ENCODE results near the gene TMCO4.
A peak's percentile ranks its signal among the peaks of the same experiment; 100 is the strongest.

TMCO4 gene

GRCh38 chr1:19682257-19682656, 117.5 kb downstream of the TMCO4 start:
- Histone ChIP-seq H3K27ac (ENCODE audit: extremely low read depth, low read depth, low read length) (no peak overlapping the region), H3K4me3 (ENCODE audit: low read depth, low read length) (no peak overlapping the region), H3K36me3 (ENCODE audit: control insufficient read depth in 2 of 2, insufficient read depth in 1 of 2, low read length in 2 of 2) (no peaks in the 10 kb centered on the region), H3K9me3 (ENCODE audit: control insufficient read depth, insufficient read depth, low read depth, low read length) (no peaks in the 10 kb centered on the region), H3K4me1 (ENCODE audit: control insufficient read depth, insufficient read depth, low read length) (no peaks in the 10 kb centered on the region)
- no peak for TF ChIP-seq YY1 (tag by site-specific recombination; IDR thresholded peaks at IDR 0.05)
- TF ChIP-seq PRDM2 (tag by site-specific recombination; IDR thresholded peaks at IDR 0.05; ENCODE audit: borderline replicate concordance): no peak
- no peak for TF ChIP-seq MZF1 (tag by site-specific recombination; IDR thresholded peaks at IDR 0.05; ENCODE audit: borderline replicate concordance)
- TF ChIP-seq ZNF529 (tag by site-specific recombination; IDR thresholded peaks at IDR 0.05; ENCODE audit: insufficient replicate concordance): no peak
- POLR2A ChIA-PET: no interaction called here
- CTCF ChIA-PET: interaction anchor here (0.9 to 2.7 kb wide), 2 partner anchors 20 to 22 kb away, joined by 5 to 12 read pairs; no protein-coding TSS in a partner anchor

GRCh38 chr1:19680644-19681043, 119.1 kb downstream of the TMCO4 start:
- H3K27ac ChIP-seq (ENCODE audit: extremely low read depth, low read depth, low read length): no peak overlapping the region
- POLR2A ChIA-PET: no interaction called here
- no peak for TF ChIP-seq ZNF211 (tag by site-specific recombination; IDR thresholded peaks at IDR 0.05; ENCODE audit: low read depth)
- TF ChIP-seq ZNF426 (tag by site-specific recombination; IDR thresholded peaks at IDR 0.05): no peak
- TF ChIP-seq ZNF202 (tag by site-specific recombination; IDR thresholded peaks at IDR 0.05; ENCODE audit: borderline replicate concordance): no peak
- TF ChIP-seq ZNF223 (tag by site-specific recombination; IDR thresholded peaks at IDR 0.05): no peak
- no peak for TF ChIP-seq ZNF600 (tag by site-specific recombination; IDR thresholded peaks at IDR 0.05)
- TF ChIP-seq ZNF138 (tag by site-specific recombination; IDR thresholded peaks at IDR 0.05; ENCODE audit: borderline replicate concordance): no peak
- TF ChIP-seq ZNF311 (tag by site-specific recombination; IDR thresholded peaks at IDR 0.05; ENCODE audit: borderline replicate concordance): no peak
- peak; percentile 60; the same call in 1 of the 2 replicates for TF ChIP-seq REST (tag by site-specific recombination; IDR thresholded peaks at IDR 0.05)
- CTCF ChIA-PET: interaction anchor here (0.7 to 2.7 kb wide), 3 partner anchors 15 to 24 kb away, joined by 6 to 14 read pairs (median 12); no protein-coding TSS in a partner anchor
- no peak overlapping the region for H3K4me3 ChIP-seq (ENCODE audit: low read depth, low read length)
- no peaks in the 10 kb centered on the region for H3K9me3 ChIP-seq (ENCODE audit: control insufficient read depth, insufficient read depth, low read depth, low read length)
- H3K4me1 ChIP-seq (ENCODE audit: control insufficient read depth, insufficient read depth, low read length): no peaks in the 10 kb centered on the region
- no peaks in the 10 kb centered on the region for H3K36me3 ChIP-seq (ENCODE audit: control insufficient read depth in 2 of 2, insufficient read depth in 1 of 2, low read length in 2 of 2)

GRCh38 chr1:19679691-19680090, 120.0 kb downstream of the TMCO4 start:
- POLR2A ChIA-PET: no interaction called here
- no peaks in the 10 kb centered on the region for H3K4me1 ChIP-seq (ENCODE audit: control insufficient read depth, insufficient read depth, low read length)
- H3K9me3 ChIP-seq (ENCODE audit: control insufficient read depth, insufficient read depth, low read depth, low read length): no peaks in the 10 kb centered on the region
- CTCF ChIA-PET: interaction anchor here (2.7 kb wide), 1 partner anchor 18 kb away, joined by 14 read pairs; no protein-coding TSS in a partner anchor
- no peak for TF ChIP-seq TRIM28 (IDR thresholded peaks at IDR 0.05; ENCODE audit: borderline replicate concordance, low read length)
- H3K36me3 ChIP-seq (ENCODE audit: control insufficient read depth in 2 of 2, insufficient read depth in 1 of 2, low read length in 2 of 2): no peaks in the 10 kb centered on the region
- H3K27ac ChIP-seq (ENCODE audit: extremely low read depth, low read depth, low read length): no peak overlapping the region
- no peak overlapping the region for H3K4me3 ChIP-seq (ENCODE audit: low read depth, low read length)
